NCI-H774 (cell line): ENCODE measurements around the gene ASS1.

Experiments used
- DNase-seq: peaks from one replicate; lab custom pipeline; 2025; lab: John Stamatoyannopoulos, UW

The ASS1 gene

GRCh38 chr9:130473009-130473408 is 28.2 kb downstream of the ASS1 start:
- DNase-seq = no peak

- DNase-seq = no peak
Observed at GRCh38 chr9:130473566-130473965, 28.8 kb downstream of the ASS1 start.

GRCh38 chr9:130474106-130474505 is 29.3 kb downstream of the ASS1 start:
- no peak for DNase-seq

GRCh38 chr9:130476151-130476730 is 31.5 kb downstream of the ASS1 start:
- no peak for DNase-seq

- DNase-seq = no peak
Observed at GRCh38 chr9:130477564-130477963, 32.8 kb downstream of the ASS1 start.

- DNase-seq = no peak
Observed at GRCh38 chr9:130478152-130478551, 33.4 kb downstream of the ASS1 start.

- no peak for DNase-seq
Observed at GRCh38 chr9:130478736-130479575, 34.2 kb downstream of the ASS1 start.

GRCh38 chr9:130479587-130479986 is 34.8 kb downstream of the ASS1 start:
- DNase-seq = no peak

GRCh38 chr9:130480673-130481072 is 35.9 kb downstream of the ASS1 start:
- DNase-seq = no peak

GRCh38 chr9:130482463-130482862 is 37.7 kb downstream of the ASS1 start:
- DNase-seq = no peak

GRCh38 chr9:130483371-130483971 is 38.7 kb downstream of the ASS1 start:
- DNase-seq = no peak

- no peak for DNase-seq
Observed at GRCh38 chr9:130484362-130485072, 39.8 kb downstream of the ASS1 start.

- DNase-seq = no peak
Observed at GRCh38 chr9:130486103-130486502, 41.3 kb downstream of the ASS1 start.

GRCh38 chr9:130487500-130487899 is 42.7 kb downstream of the ASS1 start:
- DNase-seq = no peak

- DNase-seq = no peak
Observed at GRCh38 chr9:130488621-130489330, 44.0 kb downstream of the ASS1 start.

GRCh38 chr9:130490981-130491380 is 46.2 kb downstream of the ASS1 start:
- no peak for DNase-seq

GRCh38 chr9:130491830-130492482 is 47.2 kb downstream of the ASS1 start:
- DNase-seq = no peak

- no peak for DNase-seq
Observed at GRCh38 chr9:130493021-130493420, 48.3 kb downstream of the ASS1 start.

GRCh38 chr9:130493476-130493875 is 48.7 kb downstream of the ASS1 start:
- DNase-seq = no peak

- no peak for DNase-seq
Observed at GRCh38 chr9:130495067-130495466, 50.3 kb downstream of the ASS1 start.

GRCh38 chr9:130497139-130497538 is 52.4 kb downstream of the ASS1 start:
- no peak for DNase-seq
